Measurements from ENCODE around the gene PANK1.

DNA sequence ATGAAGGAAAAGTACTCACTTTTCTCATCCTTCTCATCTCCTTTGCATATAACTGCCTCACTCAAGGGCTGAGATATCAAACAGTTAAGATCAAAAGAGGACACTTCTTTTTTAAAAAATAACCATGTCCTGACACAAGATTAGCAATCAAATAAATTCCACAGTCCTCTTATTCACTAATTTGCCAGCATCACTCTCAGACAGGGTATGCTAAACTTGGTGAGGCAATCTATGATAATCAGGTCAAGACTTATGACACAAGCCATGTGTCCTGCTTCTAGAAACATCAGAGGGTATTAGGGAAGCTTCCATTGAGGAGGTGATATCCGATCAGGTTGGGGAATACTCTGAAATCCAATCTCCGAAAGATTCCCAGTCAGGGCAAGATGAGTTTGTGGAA, 10.4 kb downstream of the PANK1 start:
- TF ChIP-seq, protein P1, sequence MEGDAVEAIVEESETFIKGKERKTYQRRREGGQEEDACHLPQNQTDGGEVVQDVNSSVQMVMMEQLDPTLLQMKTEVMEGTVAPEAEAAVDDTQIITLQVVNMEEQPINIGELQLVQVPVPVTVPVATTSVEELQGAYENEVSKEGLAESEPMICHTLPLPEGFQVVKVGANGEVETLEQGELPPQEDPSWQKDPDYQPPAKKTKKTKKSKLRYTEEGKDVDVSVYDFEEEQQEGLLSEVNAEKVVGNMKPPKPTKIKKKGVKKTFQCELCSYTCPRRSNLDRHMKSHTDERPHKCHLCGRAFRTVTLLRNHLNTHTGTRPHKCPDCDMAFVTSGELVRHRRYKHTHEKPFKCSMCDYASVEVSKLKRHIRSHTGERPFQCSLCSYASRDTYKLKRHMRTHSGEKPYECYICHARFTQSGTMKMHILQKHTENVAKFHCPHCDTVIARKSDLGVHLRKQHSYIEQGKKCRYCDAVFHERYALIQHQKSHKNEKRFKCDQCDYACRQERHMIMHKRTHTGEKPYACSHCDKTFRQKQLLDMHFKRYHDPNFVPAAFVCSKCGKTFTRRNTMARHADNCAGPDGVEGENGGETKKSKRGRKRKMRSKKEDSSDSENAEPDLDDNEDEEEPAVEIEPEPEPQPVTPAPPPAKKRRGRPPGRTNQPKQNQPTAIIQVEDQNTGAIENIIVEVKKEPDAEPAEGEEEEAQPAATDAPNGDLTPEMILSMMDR (IDR thresholded peaks at IDR 0.05), result no peak
- TF ChIP-seq ZFX (IDR thresholded peaks at IDR 0.05; ENCODE audit: borderline replicate concordance), result no peak
